ENCODE measurements around the gene MPZL1. TPM values are rescaled to one million over a fixed set of nuclear protein-coding genes. Genes with fewer than 3 reads are reported as not detected.

MPZL1 gene
- total RNA-seq, 1 experiment from 2014 or later = 52.9 TPM

DNA sequence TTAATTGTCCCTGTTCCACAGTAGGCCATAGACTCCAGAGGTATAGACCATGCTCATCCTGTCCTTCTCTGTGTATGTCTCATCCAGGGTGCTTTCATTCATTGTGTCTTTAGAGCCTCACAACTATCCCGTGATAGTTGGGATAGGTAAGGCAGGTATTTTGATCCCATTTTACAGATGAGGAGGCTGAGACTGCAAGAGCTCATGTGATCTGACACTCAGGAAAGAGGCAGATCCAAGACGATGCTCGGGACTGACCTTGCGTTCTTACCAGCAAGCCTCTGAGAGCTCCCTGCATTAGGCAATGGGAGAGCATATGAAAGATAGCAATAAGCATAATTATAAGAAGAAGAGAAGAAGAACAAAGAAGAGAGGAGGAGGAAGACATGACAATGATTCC is 49.0 kb upstream of the MPZL1 start:
- no TSS peak for BruUV-seq (replicated peaks)
- TF ChIP-seq POLR2A (IDR thresholded peaks at IDR 0.05; ENCODE audit: borderline replicate concordance, extremely low read depth, insufficient read depth, insufficient read length) (no peak), CEBPB (IDR thresholded peaks at IDR 0.05; ENCODE audit: low read depth) (no peak), CBX3 (IDR thresholded peaks at IDR 0.05; ENCODE audit: low read depth) (no peak), JUND (IDR thresholded peaks at IDR 0.05) (no peak), POLR2AphosphoS5 (IDR thresholded peaks at IDR 0.05; ENCODE audit: low read depth, low read length) (no peak), EZH2 (IDR thresholded peaks at IDR 0.05) (no peak), MAX (IDR thresholded peaks at IDR 0.05) (no peak), ELF1 (IDR thresholded peaks at IDR 0.05; ENCODE audit: borderline replicate concordance, low read depth) (no peak), ZNF274 (IDR thresholded peaks at IDR 0.05; ENCODE audit: low read depth, low read length) (no peak), EZH2phosphoT487 (IDR thresholded peaks at IDR 0.05; ENCODE audit: borderline replicate concordance) (no peak), RAD21 (IDR thresholded peaks at IDR 0.05; ENCODE audit: low read depth) (no peak), TCF7L2 (IDR thresholded peaks at IDR 0.05; ENCODE audit: borderline replicate concordance, extremely low read depth, insufficient read depth, insufficient read length) (no peak), REST (IDR thresholded peaks at IDR 0.05; ENCODE audit: low read depth) (no peak), SRF (IDR thresholded peaks at IDR 0.05; ENCODE audit: low read depth) (no peak), YY1 (IDR thresholded peaks at IDR 0.05; ENCODE audit: extremely low read depth, insufficient replicate concordance, low read depth, low read length) (no peak)
- TF ChIP-seq, protein P1, sequence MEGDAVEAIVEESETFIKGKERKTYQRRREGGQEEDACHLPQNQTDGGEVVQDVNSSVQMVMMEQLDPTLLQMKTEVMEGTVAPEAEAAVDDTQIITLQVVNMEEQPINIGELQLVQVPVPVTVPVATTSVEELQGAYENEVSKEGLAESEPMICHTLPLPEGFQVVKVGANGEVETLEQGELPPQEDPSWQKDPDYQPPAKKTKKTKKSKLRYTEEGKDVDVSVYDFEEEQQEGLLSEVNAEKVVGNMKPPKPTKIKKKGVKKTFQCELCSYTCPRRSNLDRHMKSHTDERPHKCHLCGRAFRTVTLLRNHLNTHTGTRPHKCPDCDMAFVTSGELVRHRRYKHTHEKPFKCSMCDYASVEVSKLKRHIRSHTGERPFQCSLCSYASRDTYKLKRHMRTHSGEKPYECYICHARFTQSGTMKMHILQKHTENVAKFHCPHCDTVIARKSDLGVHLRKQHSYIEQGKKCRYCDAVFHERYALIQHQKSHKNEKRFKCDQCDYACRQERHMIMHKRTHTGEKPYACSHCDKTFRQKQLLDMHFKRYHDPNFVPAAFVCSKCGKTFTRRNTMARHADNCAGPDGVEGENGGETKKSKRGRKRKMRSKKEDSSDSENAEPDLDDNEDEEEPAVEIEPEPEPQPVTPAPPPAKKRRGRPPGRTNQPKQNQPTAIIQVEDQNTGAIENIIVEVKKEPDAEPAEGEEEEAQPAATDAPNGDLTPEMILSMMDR (IDR thresholded peaks at IDR 0.05 in 2 of 3, conservative IDR thresholded peaks at IDR 0.05 in 1 of 3; ENCODE audit: borderline replicate concordance in 1 of 3, insufficient read depth in 1 of 3, low read depth in 2 of 3, low read length in 2 of 3) = no peak
- TF ChIP-seq, protein P2, sequence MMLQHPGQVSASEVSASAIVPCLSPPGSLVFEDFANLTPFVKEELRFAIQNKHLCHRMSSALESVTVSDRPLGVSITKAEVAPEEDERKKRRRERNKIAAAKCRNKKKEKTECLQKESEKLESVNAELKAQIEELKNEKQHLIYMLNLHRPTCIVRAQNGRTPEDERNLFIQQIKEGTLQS (IDR thresholded peaks at IDR 0.05) = no peak
- ChIA-PET POLR2A (no interaction called here), CTCF (no interaction called here), RAD21 (ENCODE audit: low non-redundant PET in 1 of 2, low total read pairs in 2 of 2, uncharacterized antibody in 2 of 2, unreplicated experiment in 2 of 2) (no interaction called here)
- Histone ChIP-seq H3K27ac (ENCODE audit: low read depth, low read length) (no peak overlapping the region), H2AFZ (ENCODE audit: low read depth, low read length, poor library complexity, severe bottlenecking) (no peak overlapping the region), H3K36me3 (ENCODE audit: control insufficient read depth in 1 of 2, insufficient read depth in 2 of 2, low read length in 2 of 2) (no peaks in the 10 kb centered on the region), H4K20me1 (ENCODE audit: insufficient read depth) (no peaks in the 10 kb centered on the region), H3K9me3 (ENCODE audit: control insufficient read depth in 1 of 2, insufficient read depth in 1 of 2, low read depth in 1 of 2, low read length in 2 of 2) (no peaks in the 10 kb centered on the region), H3K9ac (ENCODE audit: low read length) (no peak overlapping the region), H3K4me1 (ENCODE audit: control insufficient read depth in 1 of 2, insufficient read depth in 2 of 2, low read length in 2 of 2) (no peaks in the 10 kb centered on the region), H3K79me2 (ENCODE audit: insufficient read depth, low read length) (no peaks in the 10 kb centered on the region), H3K4me3 (replicated peaks in 1 of 2; ENCODE audit: low read depth in 1 of 2, low read length in 2 of 2) (no peak overlapping the region), H3K27me3 (ENCODE audit: insufficient read depth, low read length) (no peaks in the 10 kb centered on the region), H3K4me2 (ENCODE audit: low read length) (no peak overlapping the region), H3K9me2 (ENCODE audit: insufficient read depth) (no peaks in the 10 kb centered on the region)
- intact Hi-C loops (cut with micrococcal nuclease) = no loop called here
- ATAC-seq (no peak), DNase-seq (ENCODE audit: low read depth, low spot score) (no peak)
